HT-29 (cell line): ENCODE data around the gene UBE2N. TPM values are rescaled to one million over a fixed set of nuclear protein-coding genes. Genes with fewer than 3 reads are reported as not detected.
"Not testable (repeated sequence)": the region's sequence is repeated elsewhere in the genome, so short reads cannot be mapped to it uniquely, and the experiment has no call there.

Experiments
- DNase-seq: peaks from one replicate; pipeline ENCODE4 v3.0.0-alpha.2; 2015; ENCODE audit warnings: low spot score
- total RNA-seq: library from RNA; depleted of rRNA; stranded (reverse); fragments of >200 nt; shearing (Covaris generic); gene quantifications from 2 replicates; pipeline ENCODE4 v1.2.3, GENCODE V29; 2014

UBE2N gene
- total RNA-seq, 1 experiment from 2014 or later, result 179 TPM

DNA sequence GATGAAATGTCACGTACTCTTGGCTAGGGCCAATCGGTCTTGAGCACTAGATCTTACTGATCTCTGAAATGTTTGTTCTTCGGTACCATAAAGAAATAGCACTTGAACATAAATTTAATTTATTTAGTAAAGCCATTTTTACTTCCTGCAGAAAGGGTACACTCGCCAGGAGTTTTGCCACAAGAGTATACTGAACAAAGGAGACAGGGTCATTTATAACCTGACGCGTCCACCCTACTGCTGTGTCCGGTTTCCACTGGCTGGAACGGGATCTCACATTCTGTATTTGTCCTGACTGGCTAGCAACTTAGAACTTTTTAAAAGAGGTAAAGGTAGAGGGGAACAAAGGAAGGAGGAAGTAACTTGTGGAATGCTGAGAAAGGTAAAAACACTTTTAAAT, 29.4 kb downstream of the UBE2N start:
- DNase-seq, result not testable (repeated sequence)

DNA sequence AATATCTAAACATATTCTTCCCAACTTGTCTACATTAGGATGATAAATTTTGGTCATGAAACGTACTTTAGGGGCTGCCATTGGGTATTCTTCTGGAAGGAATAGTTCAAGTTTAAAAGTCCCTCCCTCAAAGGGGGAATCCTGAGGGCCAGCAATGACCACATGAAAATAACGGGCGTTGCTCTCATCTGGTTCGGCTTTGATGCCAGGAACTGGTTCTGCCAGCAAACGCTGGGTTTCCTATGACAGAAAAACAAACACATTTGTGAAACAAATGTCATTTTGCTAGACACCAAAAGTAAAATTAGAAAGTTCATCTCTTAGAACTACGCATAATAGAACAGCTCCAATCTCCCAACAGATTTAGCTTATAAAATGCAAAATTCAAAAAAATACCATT, 30.7 kb downstream of the UBE2N start:
- DNase-seq, result not testable (repeated sequence)

- not testable (repeated sequence) for DNase-seq
These were observed 32.2 kb downstream of the UBE2N start for GRCh38 chr12:93409343-93410187.

GRCh38 chr12:93408813-93409212, 32.9 kb downstream of the UBE2N start:
- no peak for DNase-seq

DNA sequence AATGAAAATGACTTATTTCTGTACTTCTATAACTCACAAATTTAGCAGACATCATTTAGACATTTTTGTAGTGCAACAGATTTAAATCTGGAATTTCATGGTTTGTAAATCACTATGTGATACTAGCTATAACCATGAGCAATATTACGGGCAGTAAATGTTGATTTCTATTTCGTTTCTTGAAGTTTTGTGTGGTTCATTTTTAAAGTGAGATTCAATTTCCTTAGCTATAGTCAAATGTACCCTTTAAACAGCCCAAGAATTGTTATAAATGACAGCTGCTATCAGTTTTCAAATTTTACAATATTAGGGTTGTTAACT, 33.8 kb downstream of the UBE2N start:
- DNase-seq, result no peak

GRCh38 chr12:93407054-93407962, 34.4 kb downstream of the UBE2N start:
- DNase-seq, result no peak

GRCh38 chr12:93404961-93405849, 36.5 kb downstream of the UBE2N start:
- no peak for DNase-seq

GRCh38 chr12:93403988-93404803, 37.6 kb downstream of the UBE2N start:
- no peak for DNase-seq

DNA sequence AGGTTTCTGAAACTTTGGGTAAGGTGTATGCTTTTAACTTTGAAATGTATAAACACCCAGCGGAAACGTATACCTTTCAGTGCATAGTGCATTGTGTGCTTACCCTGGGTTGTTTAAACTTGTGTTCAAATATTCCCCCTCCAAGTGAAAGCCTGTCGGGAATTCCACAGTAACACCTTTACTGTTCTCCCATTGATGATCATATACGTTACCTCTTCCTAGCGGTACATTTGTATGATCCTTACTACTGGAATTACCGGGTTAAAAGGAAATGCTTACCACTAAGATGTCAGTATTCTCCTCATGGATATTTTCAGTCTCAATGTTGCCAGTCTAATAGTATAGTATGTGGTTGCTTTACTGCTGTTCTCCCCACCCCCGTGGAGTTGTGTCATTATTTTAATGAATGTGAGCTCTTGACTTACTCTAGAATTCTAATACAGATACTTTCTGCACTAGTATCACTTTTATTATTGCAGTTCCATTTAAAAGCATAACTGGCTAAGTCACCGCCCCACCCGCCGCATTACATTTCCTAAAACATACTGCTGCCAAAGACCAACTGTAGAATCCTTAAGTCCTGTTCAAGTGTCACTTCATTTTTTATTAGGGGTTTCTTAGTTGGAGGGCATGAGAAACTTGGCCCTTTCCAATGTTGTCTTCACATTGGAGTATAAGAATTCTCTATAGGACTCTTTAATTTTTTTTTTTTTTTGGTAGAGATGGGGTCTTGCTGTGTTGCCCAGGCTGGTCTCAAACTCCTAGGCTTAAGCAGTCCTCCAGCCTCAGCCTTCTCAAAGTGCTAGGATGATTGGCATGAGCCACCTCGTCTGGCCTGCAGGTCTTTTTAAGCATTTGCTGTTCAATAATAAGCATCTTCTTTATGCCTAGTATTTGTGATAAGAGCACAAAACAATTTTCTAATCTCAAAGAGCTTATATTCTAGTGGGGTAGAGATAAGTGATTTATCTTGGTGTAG, 39.1 kb downstream of the UBE2N start:
- DNase-seq, result no peak

DNA sequence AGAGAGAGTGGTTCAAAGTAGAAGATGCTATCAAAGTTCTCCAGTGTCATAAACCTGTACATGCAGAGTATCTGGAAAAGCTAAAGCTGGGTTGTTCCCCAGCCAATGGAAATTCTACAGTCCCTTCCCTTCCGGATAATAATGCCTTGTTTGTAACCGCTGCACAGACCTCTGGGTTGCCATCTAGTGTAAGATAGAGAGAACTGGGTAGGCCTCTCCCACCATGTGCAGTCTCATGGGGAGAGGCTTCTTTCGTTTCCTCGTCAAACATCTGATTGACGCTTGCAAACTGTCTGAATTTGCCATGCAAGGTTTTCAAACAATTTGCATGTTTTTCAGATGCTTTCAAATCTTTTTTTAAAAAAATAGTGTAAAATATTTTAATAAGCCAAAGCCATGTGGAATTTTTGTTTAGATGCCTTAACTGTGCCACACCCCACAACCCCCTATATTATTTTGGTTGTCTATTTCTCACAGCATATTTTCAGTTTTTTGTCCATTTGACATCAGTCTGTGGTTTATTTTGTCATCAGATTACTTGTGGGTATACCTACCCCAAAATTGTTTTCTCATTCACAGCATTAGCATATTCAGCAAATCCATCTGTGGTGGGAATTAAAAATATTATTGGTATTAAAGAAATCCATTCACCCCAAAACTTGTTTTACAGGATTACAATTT, 42.4 kb downstream of the UBE2N start:
- DNase-seq, result not testable (repeated sequence)

DNA sequence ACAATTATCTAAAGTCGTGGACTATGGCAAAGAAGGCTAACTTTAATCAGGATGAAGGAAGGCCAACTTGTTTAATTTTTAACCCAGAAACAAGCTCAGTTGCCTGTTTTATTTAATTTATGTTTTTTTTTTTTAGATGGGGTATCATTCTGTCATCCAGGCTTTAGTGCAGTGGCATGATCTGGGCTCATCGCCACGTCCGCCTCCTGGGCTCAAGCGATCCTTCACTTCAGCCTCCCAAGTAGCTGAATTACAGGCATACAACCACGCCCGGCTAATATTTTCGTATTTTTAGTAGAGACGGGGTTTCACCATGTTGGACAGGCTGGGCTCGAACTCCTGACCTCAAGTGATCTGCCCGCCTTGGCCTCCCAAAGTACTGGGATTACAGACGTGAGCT, 44.3 kb downstream of the UBE2N start:
- no peak for DNase-seq

- DNase-seq, result no peak
These were observed 48.3 kb downstream of the UBE2N start for GRCh38 chr12:93393425-93393824.

DNA sequence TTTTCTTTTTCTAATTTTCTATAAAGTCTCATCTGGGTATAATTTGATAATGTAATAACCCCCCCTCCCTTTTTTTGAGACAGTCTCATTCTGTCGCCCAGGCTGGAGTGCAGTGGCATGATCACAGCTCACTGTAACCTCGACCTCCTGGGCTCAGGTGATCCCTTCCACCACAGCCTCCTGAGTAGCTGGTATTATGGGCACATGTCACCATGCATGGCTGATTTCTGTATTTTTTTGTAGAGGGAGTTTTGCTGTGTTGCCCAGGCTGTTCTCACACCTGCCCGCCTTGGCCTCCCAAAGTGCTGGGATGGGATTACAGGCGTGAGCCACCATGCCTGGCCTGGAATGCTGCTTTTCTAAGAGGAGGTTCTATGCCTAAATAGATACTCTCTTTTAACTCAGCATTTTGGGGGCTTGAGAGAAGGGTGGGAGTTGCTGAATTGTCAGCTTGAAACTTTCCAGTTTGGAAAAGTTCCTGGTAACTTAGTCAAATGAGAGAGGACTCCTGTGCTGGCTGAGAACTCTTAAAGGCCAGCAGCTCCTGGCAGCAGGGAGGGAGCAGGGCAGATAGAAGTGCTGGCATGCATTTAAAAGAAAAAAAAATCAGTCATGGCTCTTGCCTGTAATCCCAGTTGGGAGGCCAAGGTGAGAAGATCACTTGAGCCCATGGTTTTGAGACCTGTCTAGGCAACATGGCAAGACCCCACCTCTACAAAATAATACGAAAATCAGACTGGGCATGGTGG, 51.0 kb downstream of the UBE2N start:
- DNase-seq, result no peak

- DNase-seq, result no peak
These were observed 51.7 kb downstream of the UBE2N start for GRCh38 chr12:93390031-93390430.

GRCh38 chr12:93387780-93388179, 54.0 kb downstream of the UBE2N start:
- no peak for DNase-seq

DNA sequence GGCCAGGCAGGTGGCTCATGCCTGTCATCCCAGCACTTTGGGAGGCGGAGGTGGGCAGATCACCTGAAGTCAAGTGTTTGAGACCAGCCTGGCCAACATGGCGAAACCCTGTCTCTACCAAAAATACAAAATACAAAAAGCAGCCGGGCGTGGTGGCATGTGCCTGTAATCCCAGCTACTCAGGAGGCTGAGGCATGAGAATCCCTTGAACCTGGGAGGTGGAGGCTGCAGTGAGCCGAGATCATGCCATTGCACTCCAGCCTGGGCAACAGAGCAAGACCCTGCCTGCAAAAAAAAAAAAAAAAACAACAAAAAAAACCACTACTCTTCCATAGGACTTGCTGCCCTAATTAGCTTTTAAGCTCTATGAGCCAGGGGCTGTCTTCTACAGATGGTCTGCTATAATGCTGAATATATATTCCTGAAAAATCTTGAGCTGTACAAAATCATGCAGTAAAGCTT, 59.7 kb downstream of the UBE2N start:
- not testable (repeated sequence) for DNase-seq

- no peak for DNase-seq
These were observed 60.4 kb downstream of the UBE2N start for GRCh38 chr12:93381161-93381975.
